ENCODE data around the gene ULK4.
"Not testable (repeated sequence)": the region's sequence is repeated elsewhere in the genome, so short reads cannot be mapped to it uniquely, and the experiment has no call there.

DNA sequence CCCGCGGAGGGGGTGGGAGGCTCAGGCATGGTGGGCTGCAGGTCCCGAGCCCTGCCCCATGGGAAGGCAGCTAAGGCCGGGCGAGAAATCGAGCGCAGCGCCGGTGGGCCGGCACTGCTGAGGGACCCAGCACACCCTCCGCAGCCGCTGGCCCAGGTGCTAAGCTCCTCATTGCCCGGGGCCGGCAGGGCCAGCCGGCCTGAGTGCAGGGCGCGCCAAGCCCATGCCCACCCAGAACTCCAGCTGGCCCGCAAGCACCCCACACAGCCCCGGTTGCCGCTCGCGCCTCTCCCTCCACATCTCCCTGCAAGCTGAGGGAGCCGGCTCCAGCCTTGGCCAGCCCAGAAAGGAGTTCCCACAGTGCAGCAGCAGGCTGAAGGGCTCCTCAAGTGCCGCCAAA lies 117.6 kb downstream of the ULK4 start:
- TF ChIP-seq, protein P1, sequence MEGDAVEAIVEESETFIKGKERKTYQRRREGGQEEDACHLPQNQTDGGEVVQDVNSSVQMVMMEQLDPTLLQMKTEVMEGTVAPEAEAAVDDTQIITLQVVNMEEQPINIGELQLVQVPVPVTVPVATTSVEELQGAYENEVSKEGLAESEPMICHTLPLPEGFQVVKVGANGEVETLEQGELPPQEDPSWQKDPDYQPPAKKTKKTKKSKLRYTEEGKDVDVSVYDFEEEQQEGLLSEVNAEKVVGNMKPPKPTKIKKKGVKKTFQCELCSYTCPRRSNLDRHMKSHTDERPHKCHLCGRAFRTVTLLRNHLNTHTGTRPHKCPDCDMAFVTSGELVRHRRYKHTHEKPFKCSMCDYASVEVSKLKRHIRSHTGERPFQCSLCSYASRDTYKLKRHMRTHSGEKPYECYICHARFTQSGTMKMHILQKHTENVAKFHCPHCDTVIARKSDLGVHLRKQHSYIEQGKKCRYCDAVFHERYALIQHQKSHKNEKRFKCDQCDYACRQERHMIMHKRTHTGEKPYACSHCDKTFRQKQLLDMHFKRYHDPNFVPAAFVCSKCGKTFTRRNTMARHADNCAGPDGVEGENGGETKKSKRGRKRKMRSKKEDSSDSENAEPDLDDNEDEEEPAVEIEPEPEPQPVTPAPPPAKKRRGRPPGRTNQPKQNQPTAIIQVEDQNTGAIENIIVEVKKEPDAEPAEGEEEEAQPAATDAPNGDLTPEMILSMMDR (IDR thresholded peaks at IDR 0.05 in 8 of 11, conservative IDR thresholded peaks at IDR 0.05 in 3 of 11) = not testable (repeated sequence)
- not testable (repeated sequence) for TF ChIP-seq POLR2A, POLR2AphosphoS5 (IDR thresholded peaks at IDR 0.05)

All from spleen (tissue), 7 donors.